Right atrium auricular region (tissue), 2 donors: ENCODE measurements around the gene ABCA4. TPM values are rescaled to one million over a fixed set of nuclear protein-coding genes. Genes with fewer than 3 reads are reported as not detected.
"Not testable (repeated sequence)": the region's sequence is repeated elsewhere in the genome, so short reads cannot be mapped to it uniquely, and the experiment has no call there.

ENCODE experiments used
- DNase-seq: peaks from one replicate; pipeline ENCODE4 v3.0.0-alpha.2; 2019; ENCODE audit warnings: low spot score
- H3K27ac ChIP-seq, 2 donors: fragments of 200-600 bp; sonication (generic); 1 replicate in 1 of 2; 2 replicates in 1 of 2; pipeline ENCODE4 v1.5.1; 2016 to 2019
- H3K27me3 ChIP-seq, 2 donors: fragments of 200-600 bp; sonication (generic); one replicate each; pipeline versions ENCODE4 v1.5.1 to v1.6.0; 2017 to 2019
- H3K36me3 ChIP-seq: fragments of 200-600 bp; sonication (generic); one replicate; pipeline ENCODE4 v1.5.1; 2016
- H3K4me1 ChIP-seq, 2 donors: fragments of 200-600 bp; sonication (generic); one replicate each; pipeline versions ENCODE4 v1.5.1 to v1.6.0; 2017 to 2019
- H3K4me3 ChIP-seq, 2 donors: fragments of 200-600 bp; sonication (generic); 1 replicate in 1 of 2; 2 replicates in 1 of 2; pipeline ENCODE4 v1.5.1; 2017 to 2019; ENCODE audit warnings: mild to moderate bottlenecking in 1 of 2, moderate library complexity in 1 of 2
- H3K9me3 ChIP-seq, 2 donors: fragments of 200-600 bp; sonication (generic); one replicate each; pipeline ENCODE4 v1.5.1; 2019
- CTCF ChIP-seq, 2 donors: fragments of 200-600 bp; sonication (generic); IDR thresholded peaks; one replicate each; pipeline ENCODE4 v1.5.1; 2019; ENCODE audit warnings: antibody characterized with exemption in 2 of 2
- total RNA-seq, 2 donors: library from RNA; depleted of rRNA; stranded (reverse); fragments of >200 nt; gene quantifications; one replicate each; pipeline ENCODE4 v1.1.0, GENCODE V29; 2016

Gene ABCA4
- total RNA-seq = under 1 TPM in 1 of 2 donors, not detected in 1; 0.51 TPM

- no peak for TF ChIP-seq CTCF (IDR thresholded peaks at IDR 0.05)
- DNase-seq = peak; percentile 28
- Histone ChIP-seq H3K4me1 (peaks cover 0 to 10% of the 10 kb centered on the region in 2 donors), H3K4me3 (no peak within 1 kb of the TSS), H3K27me3 (no peaks in the 10 kb centered on the region), H3K27ac (no peak within 1 kb of the TSS), H3K36me3 (no peaks in the 10 kb centered on the region), H3K9me3 (no peaks in the 10 kb centered on the region)
Observed at GRCh38 chr1:94120991-94121390, at the start of gene ABCA4. Gene ABCA4 (minus strand): TSS chr1:94121148. CDS start chr1:94121045, 103 bp downstream.

GRCh38 chr1:94169126-94169525 lies 48.2 kb upstream of the ABCA4 start:
- no peaks in the 10 kb centered on the region for H3K27me3 ChIP-seq
- H3K36me3 ChIP-seq = peaks cover 25% of the 10 kb centered on the region
- no peaks in the 10 kb centered on the region for H3K9me3 ChIP-seq
- DNase-seq = no peak
- no peak for TF ChIP-seq CTCF (IDR thresholded peaks at IDR 0.05)
- H3K27ac ChIP-seq = no peak overlapping the region
- H3K4me3 ChIP-seq = no peak overlapping the region
- H3K4me1 ChIP-seq = no peaks in the 10 kb centered on the region

GRCh38 chr1:94165843-94166242 lies 44.9 kb upstream of the ABCA4 start:
- Histone ChIP-seq H3K27ac (no peak overlapping the region), H3K9me3 (no peaks in the 10 kb centered on the region), H3K36me3 (no peaks in the 10 kb centered on the region), H3K27me3 (no peaks in the 10 kb centered on the region), H3K4me1 (peaks cover 0 to 4% of the 10 kb centered on the region in 2 donors), H3K4me3 (no peak overlapping the region)
- DNase-seq = no peak
- TF ChIP-seq CTCF (IDR thresholded peaks at IDR 0.05) = no peak

GRCh38 chr1:94164885-94165284 lies 43.9 kb upstream of the ABCA4 start:
- H3K9me3 ChIP-seq, DNase-seq, H3K4me3 ChIP-seq, H3K36me3 ChIP-seq, H3K27me3 ChIP-seq, H3K27ac ChIP-seq: not testable (repeated sequence)
- peaks cover 0 to 11% of the 10 kb centered on the region in 2 donors for H3K4me1 ChIP-seq

- H3K4me3 ChIP-seq, H3K27me3 ChIP-seq, H3K27ac ChIP-seq, H3K36me3 ChIP-seq, H3K9me3 ChIP-seq, DNase-seq: not testable (repeated sequence)
- peaks cover 0 to 11% of the 10 kb centered on the region in 2 donors for H3K4me1 ChIP-seq
Observed at GRCh38 chr1:94164121-94164520, 43.2 kb upstream of the ABCA4 start.

- not testable (repeated sequence) for H3K4me3 ChIP-seq, H3K27ac ChIP-seq, DNase-seq, H3K36me3 ChIP-seq, H3K9me3 ChIP-seq, H3K27me3 ChIP-seq
- peaks cover 0 to 11% of the 10 kb centered on the region in 2 donors for H3K4me1 ChIP-seq
Observed at GRCh38 chr1:94163249-94163648, 42.3 kb upstream of the ABCA4 start.

- Histone ChIP-seq H3K27ac (peak overlapping the region in 1 of 2 donors; percentile 51), H3K36me3 (no peaks in the 10 kb centered on the region), H3K4me3 (no peak overlapping the region), H3K9me3 (no peaks in the 10 kb centered on the region), H3K4me1 (peaks cover 0 to 11% of the 10 kb centered on the region in 2 donors), H3K27me3 (no peaks in the 10 kb centered on the region)
- TF ChIP-seq CTCF (IDR thresholded peaks at IDR 0.05) = no peak
- DNase-seq = no peak
Observed at GRCh38 chr1:94160811-94161210, 39.9 kb upstream of the ABCA4 start.
